CD14-positive monocyte (primary cell): ENCODE data around the gene IFT74. TPM values are rescaled to one million over a fixed set of nuclear protein-coding genes. Genes with fewer than 3 reads are reported as not detected.

Experiments
- DNase-seq, 3 donors: peaks; one replicate each; pipeline ENCODE4 v3.0.0-alpha.2; 2011 to 2022
- H2AFZ ChIP-seq: 2 replicates; pipeline ENCODE4 v1.6.0; 2012; ENCODE audit warnings: mild to moderate bottlenecking, low read depth, low read length, inconsistent platforms; ENCODE audit not compliant: insufficient read depth, poor library complexity, severe bottlenecking
- H3K27ac ChIP-seq, 2 donors: 1 replicate in 1 of 2; 2 replicates in 1 of 2; pipeline ENCODE4 v1.5.1; 2012 to 2013; ENCODE audit warnings: low read length in 2 of 2, control low read depth in 1 of 2, inconsistent platforms in 1 of 2, low read depth in 1 of 2, mild to moderate bottlenecking in 1 of 2
- H3K27me3 ChIP-seq, 2 donors: one replicate each; pipeline versions ENCODE4 v1.6.0 to v1.6.1; 2011 to 2013; ENCODE audit warnings: low read length in 2 of 2; ENCODE audit not compliant: control insufficient read depth in 2 of 2, insufficient read depth in 2 of 2
- H3K36me3 ChIP-seq, 2 donors: replicated peaks in 1 of 2; 1 replicate in 1 of 2; 2 replicates in 1 of 2; pipeline versions ENCODE4 v1.5.1 to v1.6.1; 2012 to 2013; ENCODE audit warnings: low read length in 2 of 2, control low read depth in 1 of 2, inconsistent platforms in 1 of 2, mild to moderate bottlenecking in 1 of 2; ENCODE audit not compliant: insufficient read depth in 2 of 2, control insufficient read depth in 1 of 2
- H3K4me1 ChIP-seq, 2 donors: 1 replicate in 1 of 2; 2 replicates in 1 of 2; pipeline versions ENCODE4 v1.5.1 to v1.6.1; 2012 to 2013; ENCODE audit warnings: low read length in 2 of 2, control low read depth in 1 of 2, inconsistent platforms in 1 of 2, mild to moderate bottlenecking in 1 of 2, moderate library complexity in 1 of 2; ENCODE audit not compliant: insufficient read depth in 2 of 2, control insufficient read depth in 1 of 2
- H3K4me2 ChIP-seq: replicated peaks from 2 replicates; pipeline ENCODE3; 2012; ENCODE audit warnings: low read length, moderate library complexity, mild to moderate bottlenecking; ENCODE audit not compliant: poor library complexity, severe bottlenecking; ENCODE audit errors: extremely low read depth
- H3K4me3 ChIP-seq, 3 experiments: fragments of 200-600 bp in 1 of 3; sonication (generic) in 1 of 3; replicated peaks in 1 of 3; 1 replicate in 2 of 3; 2 replicates in 1 of 3; pipeline ENCODE4 v1.5.1; 2011 to 2013; ENCODE audit warnings: low read length in 3 of 3, mild to moderate bottlenecking in 3 of 3, control low read depth in 2 of 3, low read depth in 2 of 3, inconsistent platforms in 1 of 3, moderate library complexity in 1 of 3
- H3K79me2 ChIP-seq: 2 replicates; pipeline ENCODE4 v1.6.0; 2012; ENCODE audit warnings: mild to moderate bottlenecking, control low read depth, inconsistent platforms, low read length, moderate library complexity; ENCODE audit not compliant: insufficient read depth
- H3K9ac ChIP-seq: 2 replicates; pipeline ENCODE4 v1.6.0; 2017; ENCODE audit warnings: low read length, mild to moderate bottlenecking; ENCODE audit not compliant: insufficient read depth, poor library complexity, severe bottlenecking
- H3K9me3 ChIP-seq, 2 donors: replicated peaks in 1 of 2; 1 replicate in 1 of 2; 2 replicates in 1 of 2; pipeline versions ENCODE4 v1.5.1 to v1.6.1; 2012 to 2013; ENCODE audit warnings: low read length in 2 of 2, control low read depth in 1 of 2; ENCODE audit not compliant: control insufficient read depth in 1 of 2, insufficient read depth in 1 of 2
- H4K20me1 ChIP-seq: 2 replicates; pipeline ENCODE4 v1.6.0; 2012; ENCODE audit warnings: mild to moderate bottlenecking, low read length, control low read depth, moderate library complexity; ENCODE audit not compliant: insufficient read depth
- H3K27ac Mint-ChIP-seq, 7 donors: one replicate each; pipeline ENCODE4 v1.8.0; 2020; ENCODE audit warnings: mild to moderate bottlenecking in 7 of 7, mixed read lengths in 7 of 7, moderate library complexity in 6 of 7, inconsistent platforms in 2 of 7
- H3K27me3 Mint-ChIP-seq, 3 donors: one replicate each; pipeline ENCODE4 v1.8.0; 2021 to 2022; ENCODE audit warnings: low read depth in 3 of 3, mild to moderate bottlenecking in 3 of 3, mixed read lengths in 3 of 3, moderate library complexity in 3 of 3, inconsistent platforms in 1 of 3
- H3K36me3 Mint-ChIP-seq, 2 donors: one replicate each; pipeline ENCODE4 v1.8.0; 2020; ENCODE audit warnings: mixed read lengths in 2 of 2, inconsistent platforms in 1 of 2, mild to moderate bottlenecking in 1 of 2
- H3K4me1 Mint-ChIP-seq: one replicate; pipeline ENCODE4 v1.8.0; 2020; ENCODE audit warnings: mild to moderate bottlenecking, mixed read lengths
- H3K4me3 Mint-ChIP-seq, 2 donors: one replicate each; pipeline ENCODE4 v1.8.0; 2020; ENCODE audit warnings: mild to moderate bottlenecking in 2 of 2, mixed read lengths in 2 of 2, moderate library complexity in 1 of 2
- H3K9me3 Mint-ChIP-seq, 7 donors: one replicate each; pipeline ENCODE4 v1.8.0; 2020 to 2022; ENCODE audit warnings: mixed read lengths in 7 of 7, mild to moderate bottlenecking in 6 of 7, moderate library complexity in 6 of 7, inconsistent platforms in 2 of 7
- WGBS: methylation state at CpG from one replicate; pipeline ENCODE4 v1.1.5; 2013; ENCODE audit warnings: missing lambda C conversion rate; ENCODE audit not compliant: insufficient coverage; 5-methylcytosine and 5-hydroxymethylcytosine counted together
- intact Hi-C, 2 donors: fragments of 100-400 bp; cut with micrococcal nuclease; formaldehyde crosslinking; loops; one replicate each; pipeline versions ENCODE4 v1.15.0 to v1.15.1; 2023
- polyA plus RNA-seq, 3 donors: library from polyadenylated mRNA; depleted of rRNA in 1 of 3; unstranded in 2 of 3; stranded (reverse) in 1 of 3; fragments of 300-500 nt in 2 of 3; fragments of >200 nt in 1 of 3; fragmentation: Illumina TruSeq in 2 of 3; gene quantifications; 1 replicate in 2 of 3; 2 replicates in 1 of 3; pipeline ENCODE4 v1.2.3, GENCODE V29; 2012 to 2021
- TF ChIP-seq, protein P1 (sequence below): fragments of 200-600 bp; IDR thresholded peaks from one replicate; pipeline ENCODE4 v1.8.0; 2022; ENCODE audit warnings: antibody characterized with exemption, mild to moderate bottlenecking

Gene IFT74
- polyA plus RNA-seq, 3 donors = 2.6 to 6.0 (median 3.7) TPM

DNA sequence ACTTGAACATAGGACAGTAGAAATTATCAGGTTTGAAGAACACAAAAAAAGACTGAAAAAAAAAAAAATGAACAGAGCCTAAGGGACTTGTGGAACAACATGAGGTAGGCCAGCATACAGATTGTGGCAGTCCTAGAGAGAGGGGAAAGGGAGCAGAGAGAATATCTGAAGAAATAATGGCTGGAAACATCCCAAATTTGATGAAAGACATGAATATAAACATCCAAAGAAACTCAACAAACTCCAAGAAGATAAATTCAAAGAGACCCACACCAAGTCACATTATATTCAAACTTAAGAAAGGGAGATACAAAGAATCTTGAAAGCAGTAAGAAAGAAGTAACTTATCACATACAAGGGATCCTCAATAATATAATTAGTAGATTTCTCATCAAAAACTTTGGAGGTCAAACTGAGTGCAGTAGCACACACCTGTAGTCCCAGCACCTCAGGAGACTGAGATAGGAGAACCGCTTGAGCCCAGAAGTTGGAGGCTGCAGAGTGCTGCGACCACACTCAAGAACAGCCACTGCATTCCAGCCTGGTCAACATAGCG, 18.3 kb upstream of the IFT74 start:
- Histone ChIP-seq H3K9me3 (peaks cover 0 to 4% of the 10 kb centered on the region in 2 donors), H3K27me3 (no peaks in the 10 kb centered on the region), H3K79me2 (peaks cover 92% of the 10 kb centered on the region), H3K36me3 (peaks cover 3 to 14% of the 10 kb centered on the region in 2 donors), H2AFZ (no peak overlapping the region), H3K4me2 (no peak overlapping the region), H3K4me3 (no peak overlapping the region), H3K4me1 (no peaks in the 10 kb centered on the region), H3K9ac (no peak overlapping the region), H3K27ac (peak overlapping the region in 1 of 2 donors; percentile 42), H4K20me1 (peaks cover 76% of the 10 kb centered on the region)
- Mint-ChIP-seq H3K27ac (peak overlapping the region in 3 of 7 donors; percentile 4 to 58 (median 25)), H3K9me3 (peaks cover 0 to 5% (median 2%) of the 10 kb centered on the region in 7 donors), H3K36me3 (peaks cover 7 to 27% of the 10 kb centered on the region in 2 donors), H3K27me3 (no peaks in the 10 kb centered on the region), H3K4me1 (peaks cover 19% of the 10 kb centered on the region), H3K4me3 (no peak overlapping the region)
- intact Hi-C loops = no loop called here
- 100% methylated on average over 1 of the region's 3 CpGs for WGBS
- DNase-seq = no peak
- TF ChIP-seq, protein P1, sequence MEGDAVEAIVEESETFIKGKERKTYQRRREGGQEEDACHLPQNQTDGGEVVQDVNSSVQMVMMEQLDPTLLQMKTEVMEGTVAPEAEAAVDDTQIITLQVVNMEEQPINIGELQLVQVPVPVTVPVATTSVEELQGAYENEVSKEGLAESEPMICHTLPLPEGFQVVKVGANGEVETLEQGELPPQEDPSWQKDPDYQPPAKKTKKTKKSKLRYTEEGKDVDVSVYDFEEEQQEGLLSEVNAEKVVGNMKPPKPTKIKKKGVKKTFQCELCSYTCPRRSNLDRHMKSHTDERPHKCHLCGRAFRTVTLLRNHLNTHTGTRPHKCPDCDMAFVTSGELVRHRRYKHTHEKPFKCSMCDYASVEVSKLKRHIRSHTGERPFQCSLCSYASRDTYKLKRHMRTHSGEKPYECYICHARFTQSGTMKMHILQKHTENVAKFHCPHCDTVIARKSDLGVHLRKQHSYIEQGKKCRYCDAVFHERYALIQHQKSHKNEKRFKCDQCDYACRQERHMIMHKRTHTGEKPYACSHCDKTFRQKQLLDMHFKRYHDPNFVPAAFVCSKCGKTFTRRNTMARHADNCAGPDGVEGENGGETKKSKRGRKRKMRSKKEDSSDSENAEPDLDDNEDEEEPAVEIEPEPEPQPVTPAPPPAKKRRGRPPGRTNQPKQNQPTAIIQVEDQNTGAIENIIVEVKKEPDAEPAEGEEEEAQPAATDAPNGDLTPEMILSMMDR = no peak

DNA sequence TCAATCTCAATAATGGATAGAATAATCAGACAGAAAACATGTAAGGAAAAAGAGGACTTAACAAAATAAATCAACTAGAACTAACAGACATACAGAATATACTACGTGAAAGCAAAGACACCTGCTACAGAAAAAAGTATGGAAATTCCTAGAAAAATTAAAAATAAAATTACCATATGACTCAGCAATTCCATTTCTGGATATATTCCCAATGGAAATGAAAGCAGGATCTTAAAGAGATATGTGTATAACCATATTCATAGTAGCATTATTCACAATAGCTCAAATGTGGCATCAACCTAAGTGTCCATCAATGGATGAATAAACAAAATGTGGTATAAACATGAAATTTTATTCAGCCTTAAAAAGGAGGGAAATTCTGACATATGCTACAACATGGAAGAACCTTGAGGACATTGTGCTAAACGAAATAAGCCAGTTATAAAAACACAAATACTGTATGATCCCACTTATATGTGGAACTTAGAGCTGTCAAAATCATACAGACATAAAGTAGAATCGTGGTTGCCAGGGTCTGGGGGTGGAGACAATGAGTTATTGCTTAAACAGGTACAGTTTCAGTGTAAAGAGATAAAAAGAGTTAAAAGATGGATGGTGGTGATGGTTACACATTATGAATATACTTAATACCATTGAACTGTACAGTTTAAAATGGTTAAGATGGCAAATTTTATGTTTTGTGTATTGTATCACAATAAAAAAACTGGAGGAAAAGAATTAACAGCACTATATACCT, 16.1 kb upstream of the IFT74 start:
- TF ChIP-seq, protein P1 = no peak
- intact Hi-C loops = no loop called here
- Histone ChIP-seq H3K27me3 (no peaks in the 10 kb centered on the region), H3K4me3 (no peak overlapping the region), H3K4me2 (no peak overlapping the region), H2AFZ (no peak overlapping the region), H3K9me3 (peaks cover 0 to 4% of the 10 kb centered on the region in 2 donors), H3K36me3 (peaks cover 0 to 9% of the 10 kb centered on the region in 2 donors), H4K20me1 (peaks cover 62% of the 10 kb centered on the region), H3K4me1 (peaks cover 0 to 4% of the 10 kb centered on the region in 2 donors), H3K9ac (no peak overlapping the region), H3K27ac (peak overlapping the region in 1 of 2 donors; percentile 21), H3K79me2 (peaks cover 100% of the 10 kb centered on the region)
- Mint-ChIP-seq H3K27ac (peak overlapping the region in 2 of 7 donors; percentile 0 to 52), H3K9me3 (peaks cover 0 to 5% (median 2%) of the 10 kb centered on the region in 7 donors), H3K27me3 (no peaks in the 10 kb centered on the region), H3K36me3 (peaks cover 8 to 26% of the 10 kb centered on the region in 2 donors), H3K4me1 (peaks cover 28% of the 10 kb centered on the region), H3K4me3 (no peak overlapping the region)
- DNase-seq = no peak
- WGBS = no CpG with 5 or more reads among the region's 3 CpGs
